Measurements from ENCODE around the gene SMOC2. TPM values are rescaled to one million over a fixed set of nuclear protein-coding genes. Genes with fewer than 3 reads are reported as not detected.

SMOC2 gene
- total RNA-seq, 2 experiments from 2014 or later: not detected

- H3K4me1 Mint-ChIP-seq: no peaks in the 10 kb centered on the region
- POLR2A ChIA-PET: no interaction called here
These were observed 104.4 kb downstream of the SMOC2 start for GRCh38 chr6:168545428-168545827.

GRCh38 chr6:168546151-168546550 lies 105.2 kb downstream of the SMOC2 start:
- Mint-ChIP-seq H3K27me3 (peaks cover 2% of the 10 kb centered on the region), H3K9me3 (no peaks in the 10 kb centered on the region), H3K27ac (no peak overlapping the region), H3K4me1 (no peaks in the 10 kb centered on the region), H3K36me3 (ENCODE audit: low read depth) (no peaks in the 10 kb centered on the region), H3K4me3 (no peak overlapping the region)
- ChIA-PET CTCF (no interaction called here), POLR2A (no interaction called here)
- DNase-seq: no peak

More at GRCh38 chr6:168545428-168545827, 104.4 kb downstream of the SMOC2 start:
- CTCF ChIA-PET: no interaction called here
- no peak overlapping the region for H3K4me3 Mint-ChIP-seq
- H3K27me3 Mint-ChIP-seq: peaks cover 2% of the 10 kb centered on the region
- no peaks in the 10 kb centered on the region for H3K9me3 Mint-ChIP-seq
- no peak overlapping the region for H3K27ac Mint-ChIP-seq
- DNase-seq: no peak
- no peaks in the 10 kb centered on the region for H3K36me3 Mint-ChIP-seq (ENCODE audit: low read depth)

- Mint-ChIP-seq H3K27ac (no peak overlapping the region), H3K36me3 (ENCODE audit: low read depth) (no peaks in the 10 kb centered on the region), H3K27me3 (peaks cover 2% of the 10 kb centered on the region), H3K4me3 (no peak overlapping the region), H3K9me3 (no peaks in the 10 kb centered on the region), H3K4me1 (no peaks in the 10 kb centered on the region)
- ChIA-PET POLR2A (no interaction called here), CTCF (no interaction called here)
- no peak for DNase-seq
These were observed 105.7 kb downstream of the SMOC2 start for GRCh38 chr6:168546730-168547129.

- DNase-seq: no peak
- H3K27me3 Mint-ChIP-seq: no peaks in the 10 kb centered on the region
- H3K4me3 Mint-ChIP-seq: no peak overlapping the region
- no peaks in the 10 kb centered on the region for H3K4me1 Mint-ChIP-seq
- POLR2A ChIA-PET: no interaction called here
- H3K27ac Mint-ChIP-seq: no peak overlapping the region
- CTCF ChIA-PET: no interaction called here
- no peaks in the 10 kb centered on the region for H3K36me3 Mint-ChIP-seq (ENCODE audit: low read depth)
- no peaks in the 10 kb centered on the region for H3K9me3 Mint-ChIP-seq
These were observed 109.3 kb downstream of the SMOC2 start for GRCh38 chr6:168550326-168550725.

GRCh38 chr6:168554472-168554871 lies 113.5 kb downstream of the SMOC2 start:
- H3K36me3 Mint-ChIP-seq (ENCODE audit: low read depth): no peaks in the 10 kb centered on the region
- POLR2A ChIA-PET: no interaction called here
- no peak overlapping the region for H3K27ac Mint-ChIP-seq
- CTCF ChIA-PET: no interaction called here
- no peak for DNase-seq
- peaks cover 3% of the 10 kb centered on the region for H3K9me3 Mint-ChIP-seq
- no peaks in the 10 kb centered on the region for H3K27me3 Mint-ChIP-seq
- H3K4me1 Mint-ChIP-seq: no peaks in the 10 kb centered on the region
- no peak overlapping the region for H3K4me3 Mint-ChIP-seq

- no peaks in the 10 kb centered on the region for H3K4me1 Mint-ChIP-seq
These were observed 114.1 kb downstream of the SMOC2 start for GRCh38 chr6:168554898-168555617.

GRCh38 chr6:168555618-168556273 lies 114.8 kb downstream of the SMOC2 start:
- Mint-ChIP-seq H3K27ac (no peak overlapping the region), H3K9me3 (peaks cover 3% of the 10 kb centered on the region), H3K4me3 (no peak overlapping the region), H3K4me1 (no peaks in the 10 kb centered on the region), H3K27me3 (no peaks in the 10 kb centered on the region), H3K36me3 (ENCODE audit: low read depth) (no peaks in the 10 kb centered on the region)
- no peak for DNase-seq
- ChIA-PET POLR2A (no interaction called here), CTCF (no interaction called here)

More at GRCh38 chr6:168554898-168555617, 114.1 kb downstream of the SMOC2 start:
- H3K9me3 Mint-ChIP-seq: peaks cover 3% of the 10 kb centered on the region
- H3K27ac Mint-ChIP-seq: no peak overlapping the region
- H3K36me3 Mint-ChIP-seq (ENCODE audit: low read depth): no peaks in the 10 kb centered on the region
- H3K27me3 Mint-ChIP-seq: no peaks in the 10 kb centered on the region
- no peak for DNase-seq
- no peak overlapping the region for H3K4me3 Mint-ChIP-seq
- ChIA-PET POLR2A (no interaction called here), CTCF (no interaction called here)

- POLR2A ChIA-PET: no interaction called here
- Mint-ChIP-seq H3K36me3 (ENCODE audit: low read depth) (no peaks in the 10 kb centered on the region), H3K4me1 (no peaks in the 10 kb centered on the region), H3K27ac (no peak overlapping the region), H3K4me3 (no peak overlapping the region), H3K9me3 (peaks cover 5% of the 10 kb centered on the region), H3K27me3 (no peaks in the 10 kb centered on the region)
- no peak for DNase-seq
- CTCF ChIA-PET: no interaction called here
These were observed 116.5 kb downstream of the SMOC2 start for GRCh38 chr6:168557512-168557911.

GRCh38 chr6:168558686-168559085 lies 117.7 kb downstream of the SMOC2 start:
- Mint-ChIP-seq H3K4me1 (no peaks in the 10 kb centered on the region), H3K4me3 (no peak overlapping the region), H3K27ac (no peak overlapping the region), H3K9me3 (peaks cover 5% of the 10 kb centered on the region), H3K36me3 (ENCODE audit: low read depth) (no peaks in the 10 kb centered on the region), H3K27me3 (no peaks in the 10 kb centered on the region)
- ChIA-PET POLR2A (no interaction called here), CTCF (no interaction called here)
- no peak for DNase-seq

- peaks cover 5% of the 10 kb centered on the region for H3K9me3 Mint-ChIP-seq
These were observed 118.7 kb downstream of the SMOC2 start for GRCh38 chr6:168559574-168560098.

GRCh38 chr6:168560126-168560525 lies 119.1 kb downstream of the SMOC2 start:
- peaks cover 5% of the 10 kb centered on the region for H3K9me3 Mint-ChIP-seq
- H3K4me1 Mint-ChIP-seq: no peaks in the 10 kb centered on the region
- H3K27ac Mint-ChIP-seq: no peak overlapping the region
- H3K4me3 Mint-ChIP-seq: no peak overlapping the region
- no peaks in the 10 kb centered on the region for H3K36me3 Mint-ChIP-seq (ENCODE audit: low read depth)
- ChIA-PET CTCF (no interaction called here), POLR2A (no interaction called here)
- no peaks in the 10 kb centered on the region for H3K27me3 Mint-ChIP-seq
- DNase-seq: no peak

More at GRCh38 chr6:168559574-168560098, 118.7 kb downstream of the SMOC2 start:
- POLR2A ChIA-PET: no interaction called here
- no peaks in the 10 kb centered on the region for H3K4me1 Mint-ChIP-seq
- CTCF ChIA-PET: no interaction called here
- H3K27me3 Mint-ChIP-seq: no peaks in the 10 kb centered on the region
- no peaks in the 10 kb centered on the region for H3K36me3 Mint-ChIP-seq (ENCODE audit: low read depth)
- DNase-seq: no peak
- no peak overlapping the region for H3K27ac Mint-ChIP-seq
- H3K4me3 Mint-ChIP-seq: no peak overlapping the region

- ChIA-PET CTCF (no interaction called here), POLR2A (no interaction called here)
- no peak overlapping the region for H3K27ac Mint-ChIP-seq
- H3K27me3 Mint-ChIP-seq: peaks cover 2% of the 10 kb centered on the region
- no peak for DNase-seq
- H3K36me3 Mint-ChIP-seq (ENCODE audit: low read depth): no peaks in the 10 kb centered on the region
- no peaks in the 10 kb centered on the region for H3K4me1 Mint-ChIP-seq
- peaks cover 5% of the 10 kb centered on the region for H3K9me3 Mint-ChIP-seq
- H3K4me3 Mint-ChIP-seq: no peak overlapping the region
These were observed 121.7 kb downstream of the SMOC2 start for GRCh38 chr6:168562576-168563151.

GRCh38 chr6:168563656-168564055 lies 122.7 kb downstream of the SMOC2 start:
- no peak for DNase-seq
- ChIA-PET CTCF (no interaction called here), POLR2A (no interaction called here)
- Mint-ChIP-seq H3K4me3 (no peak overlapping the region), H3K4me1 (no peaks in the 10 kb centered on the region), H3K27me3 (peaks cover 2% of the 10 kb centered on the region), H3K27ac (no peak overlapping the region), H3K36me3 (ENCODE audit: low read depth) (no peaks in the 10 kb centered on the region), H3K9me3 (peaks cover 4% of the 10 kb centered on the region)

- ChIA-PET CTCF (no interaction called here), POLR2A (no interaction called here)
- H3K4me3 Mint-ChIP-seq: no peak overlapping the region
- no peak overlapping the region for H3K27ac Mint-ChIP-seq
- no peaks in the 10 kb centered on the region for H3K4me1 Mint-ChIP-seq
- no peak for DNase-seq
- H3K27me3 Mint-ChIP-seq: peaks cover 2% of the 10 kb centered on the region
- peaks cover 2% of the 10 kb centered on the region for H3K9me3 Mint-ChIP-seq
- H3K36me3 Mint-ChIP-seq (ENCODE audit: low read depth): no peaks in the 10 kb centered on the region
These were observed 124.1 kb downstream of the SMOC2 start for GRCh38 chr6:168565112-168565511.

All from activated CD4-positive, alpha-beta memory T cell treated with anti-CD3 and anti-CD28 coated beads, Interleukin-2, amount 10 ng/mL, durations not matched to agents 7 days and 5 days (primary cell).